GM13977 (cell line): ENCODE data around the gene SCD.
"Not testable (repeated sequence)": the region's sequence is repeated elsewhere in the genome, so short reads cannot be mapped to it uniquely, and the experiment has no call there.

Source experiments
- DNase-seq: peaks from one replicate; pipeline ENCODE4 v3.0.0; 2012; ENCODE audit warnings: low spot score
- in situ Hi-C: fragments of 300-500 bp; cut with MboI; formaldehyde crosslinking; loops from one replicate; pipeline ENCODE4 v1.12.0; 2022; ENCODE audit warnings: low sequenced_read_pairs, low pct_unique_long_range_greater_than_20kb, mixed read lengths, inconsistent platforms; ENCODE audit not compliant: unreplicated experiment
- TF ChIP-seq, protein P1 (sequence below): IDR thresholded peaks from 2 replicates; pipeline ENCODE4 v1.5.1; 2012; ENCODE audit warnings: mild to moderate bottlenecking, control low read depth; ENCODE audit not compliant: insufficient read depth; ENCODE audit errors: extremely low read depth, missing control alignments

SCD gene

DNA sequence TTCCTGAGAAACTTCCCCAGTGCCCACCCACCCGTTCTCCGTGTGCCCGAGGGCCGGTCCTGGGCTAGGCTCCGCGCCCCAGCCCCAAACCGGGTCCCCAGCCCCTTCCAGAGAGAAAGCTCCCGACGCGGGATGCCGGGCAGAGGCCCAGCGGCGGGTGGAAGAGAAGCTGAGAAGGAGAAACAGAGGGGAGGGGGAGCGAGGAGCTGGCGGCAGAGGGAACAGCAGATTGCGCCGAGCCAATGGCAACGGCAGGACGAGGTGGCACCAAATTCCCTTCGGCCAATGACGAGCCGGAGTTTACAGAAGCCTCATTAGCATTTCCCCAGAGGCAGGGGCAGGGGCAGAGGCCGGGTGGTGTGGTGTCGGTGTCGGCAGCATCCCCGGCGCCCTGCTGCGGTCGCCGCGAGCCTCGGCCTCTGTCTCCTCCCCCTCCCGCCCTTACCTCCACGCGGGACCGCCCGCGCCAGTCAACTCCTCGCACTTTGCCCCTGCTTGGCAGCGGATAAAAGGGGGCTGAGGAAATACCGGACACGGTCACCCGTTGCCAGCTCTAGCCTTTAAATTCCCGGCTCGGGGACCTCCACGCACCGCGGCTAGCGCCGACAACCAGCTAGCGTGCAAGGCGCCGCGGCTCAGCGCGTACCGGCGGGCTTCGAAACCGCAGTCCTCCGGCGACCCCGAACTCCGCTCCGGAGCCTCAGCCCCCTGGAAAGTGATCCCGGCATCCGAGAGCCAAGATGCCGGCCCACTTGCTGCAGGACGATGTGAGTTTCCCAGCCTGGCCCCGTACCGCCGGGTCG lies at the start of gene SCD:
TSS of gene SCD (plus strand) at position 469 of the 803 bp plus-strand sequence. CDS start at position 741, 272 bp downstream.
- DNase-seq: peak; percentile 95
- in situ Hi-C loops: loop anchor here (10.0 kb wide), 1 partner anchor 88 kb away; no protein-coding TSS in a partner anchor
- TF ChIP-seq, protein P1, sequence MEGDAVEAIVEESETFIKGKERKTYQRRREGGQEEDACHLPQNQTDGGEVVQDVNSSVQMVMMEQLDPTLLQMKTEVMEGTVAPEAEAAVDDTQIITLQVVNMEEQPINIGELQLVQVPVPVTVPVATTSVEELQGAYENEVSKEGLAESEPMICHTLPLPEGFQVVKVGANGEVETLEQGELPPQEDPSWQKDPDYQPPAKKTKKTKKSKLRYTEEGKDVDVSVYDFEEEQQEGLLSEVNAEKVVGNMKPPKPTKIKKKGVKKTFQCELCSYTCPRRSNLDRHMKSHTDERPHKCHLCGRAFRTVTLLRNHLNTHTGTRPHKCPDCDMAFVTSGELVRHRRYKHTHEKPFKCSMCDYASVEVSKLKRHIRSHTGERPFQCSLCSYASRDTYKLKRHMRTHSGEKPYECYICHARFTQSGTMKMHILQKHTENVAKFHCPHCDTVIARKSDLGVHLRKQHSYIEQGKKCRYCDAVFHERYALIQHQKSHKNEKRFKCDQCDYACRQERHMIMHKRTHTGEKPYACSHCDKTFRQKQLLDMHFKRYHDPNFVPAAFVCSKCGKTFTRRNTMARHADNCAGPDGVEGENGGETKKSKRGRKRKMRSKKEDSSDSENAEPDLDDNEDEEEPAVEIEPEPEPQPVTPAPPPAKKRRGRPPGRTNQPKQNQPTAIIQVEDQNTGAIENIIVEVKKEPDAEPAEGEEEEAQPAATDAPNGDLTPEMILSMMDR: no peak

DNA sequence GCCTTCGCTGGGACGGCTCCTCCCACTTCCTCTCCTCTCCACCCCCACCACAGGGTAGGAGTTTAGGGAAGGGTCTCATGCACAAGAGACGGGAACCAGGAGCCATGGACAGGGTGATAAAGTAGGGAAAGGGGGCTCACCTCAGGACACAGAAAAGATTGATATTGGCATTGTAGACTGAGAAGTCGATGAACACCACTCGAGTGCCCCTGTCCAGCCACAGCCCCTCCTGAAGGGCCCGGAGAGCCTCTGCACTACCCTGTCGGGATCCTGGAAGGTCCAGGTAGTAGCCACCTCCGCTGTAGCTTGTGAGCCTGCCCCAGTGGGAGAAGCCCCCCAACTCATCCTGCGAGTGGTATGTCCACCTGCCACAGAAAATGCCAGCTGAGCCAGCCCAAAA lies 49.8 kb upstream of the SCD start:
- in situ Hi-C loops: no loop called here
- TF ChIP-seq, protein P1: no peak
- no peak for DNase-seq

DNA sequence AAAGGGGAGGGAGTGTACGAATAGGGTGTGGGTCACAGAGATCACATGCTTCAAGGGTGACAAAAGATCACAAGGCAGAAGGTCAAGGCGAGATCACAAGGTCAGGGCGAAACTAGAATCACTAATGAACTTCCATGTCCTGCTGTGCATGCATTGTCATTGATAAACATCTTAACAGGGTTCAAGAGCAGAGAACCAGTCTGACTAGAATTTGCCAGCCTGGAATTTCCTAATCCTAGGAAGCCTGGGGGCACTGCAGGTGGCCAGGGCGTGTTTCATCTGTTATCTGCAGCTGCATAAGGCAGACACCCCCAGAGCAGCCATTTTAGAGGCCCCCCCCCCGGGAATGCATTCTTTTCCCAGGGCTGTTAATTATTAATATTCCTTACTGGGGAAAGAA lies 45.9 kb upstream of the SCD start:
- DNase-seq, in situ Hi-C loops: not testable (repeated sequence)

DNA sequence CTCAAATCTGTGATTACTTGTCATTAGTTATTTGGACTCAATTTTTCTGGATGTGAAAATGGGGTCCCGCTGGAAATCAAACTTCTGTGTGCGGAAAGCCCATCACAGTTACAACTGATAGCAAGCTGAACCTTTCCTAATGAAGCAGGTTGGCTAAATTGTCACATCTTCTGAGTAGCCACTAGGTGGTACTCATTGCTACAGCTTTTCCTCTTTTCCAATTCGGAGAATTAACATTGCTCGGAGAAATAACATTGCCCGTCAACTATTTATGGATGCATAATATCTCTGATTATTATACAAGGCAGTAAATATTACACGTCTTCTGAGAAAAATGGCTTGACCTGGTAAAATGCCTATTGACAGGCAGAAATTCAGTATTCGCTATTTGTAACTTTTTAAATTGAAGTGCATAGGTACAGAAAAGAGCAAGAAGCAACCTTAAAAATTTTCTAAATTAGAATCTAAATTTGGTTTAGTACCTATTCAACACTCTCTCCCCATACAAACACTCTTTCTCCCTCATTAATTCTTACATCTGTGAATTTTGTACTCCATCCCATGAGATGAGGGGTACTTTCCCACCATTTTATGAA lies 43.2 kb upstream of the SCD start:
- in situ Hi-C loops: no loop called here
- DNase-seq: peak; percentile 42
- TF ChIP-seq, protein P1: peak; percentile 66

DNA sequence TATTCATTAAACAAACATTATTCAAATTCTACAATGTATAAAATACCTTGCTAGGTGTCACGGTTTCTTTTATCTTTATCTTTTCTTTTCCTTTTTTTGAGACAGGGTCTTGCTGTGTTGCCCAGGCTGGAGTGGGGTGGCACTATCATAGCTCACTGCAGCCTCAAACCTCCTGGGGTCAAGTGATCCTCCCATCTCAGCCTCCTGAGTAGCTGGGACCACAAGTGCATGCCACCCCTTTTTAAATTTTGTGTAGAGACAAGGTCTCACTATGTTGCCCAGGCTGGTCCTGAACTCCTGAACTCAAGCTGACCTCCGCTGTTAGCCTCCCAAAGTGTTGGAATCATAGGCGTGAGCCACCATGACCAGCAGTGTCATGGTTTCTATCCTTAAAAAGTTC lies 42.6 kb upstream of the SCD start:
- TF ChIP-seq, protein P1: no peak
- in situ Hi-C loops: no loop called here
- DNase-seq: no peak

DNA sequence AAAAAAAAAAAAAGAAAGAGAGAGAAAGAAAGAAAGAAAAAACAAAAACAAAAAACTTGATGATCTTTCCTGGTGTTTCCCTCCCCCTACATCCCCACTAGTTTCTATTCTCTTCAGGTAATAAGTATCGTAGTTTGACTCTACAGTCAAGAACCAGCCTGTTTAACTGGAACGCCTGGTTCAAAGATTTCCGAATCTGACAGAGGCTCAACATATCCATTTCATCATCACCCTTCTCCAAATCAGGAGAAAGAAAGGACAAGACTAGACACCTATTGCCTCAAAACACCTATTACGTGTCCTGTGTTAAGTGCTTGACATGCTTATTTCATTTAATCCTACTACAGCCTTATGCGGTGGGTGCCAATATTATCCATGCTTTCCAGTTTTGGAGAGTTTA lies 40.2 kb upstream of the SCD start:
- DNase-seq: no peak
- TF ChIP-seq, protein P1: no peak
- in situ Hi-C loops: no loop called here

DNA sequence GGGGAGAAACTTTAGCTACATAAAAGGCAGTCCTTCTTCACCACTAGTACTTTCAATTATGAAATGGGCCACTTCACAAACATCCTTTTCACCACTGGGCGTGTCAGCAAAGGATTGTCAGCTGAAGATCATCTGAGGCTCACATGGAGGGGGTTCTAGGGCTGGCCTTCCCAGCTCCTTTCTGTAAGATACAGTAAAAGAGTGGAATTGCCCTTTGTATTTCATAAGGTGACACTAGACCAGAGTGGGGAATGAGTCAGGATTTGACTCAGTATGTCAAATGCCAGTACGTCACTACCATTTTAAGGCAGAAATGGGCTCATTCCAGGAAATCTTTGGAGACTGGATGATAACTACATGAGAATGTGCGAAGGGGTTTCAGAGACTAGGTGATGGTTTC lies 39.3 kb upstream of the SCD start:
- in situ Hi-C loops: no loop called here
- no peak for DNase-seq
- TF ChIP-seq, protein P1: no peak
